ENCODE data around the gene FOXK2.
A peak's percentile ranks its signal among the peaks of the same experiment; 100 is the strongest.

Gene FOXK2

GRCh38 chr17:82518826-82519810 lies at the start of gene FOXK2:
TSS of gene FOXK2 (plus strand) at chr17:82519732. CDS start at chr17:82519889, 157 bp downstream.
- DNase-seq, result peak; percentile 93

- DNase-seq, result no peak
Observed at GRCh38 chr17:82470065-82470464, 49.5 kb upstream of the FOXK2 start.

- no peak for DNase-seq
Observed at GRCh38 chr17:82474223-82475010, 45.1 kb upstream of the FOXK2 start.

GRCh38 chr17:82475458-82475857 lies 44.1 kb upstream of the FOXK2 start:
- no peak for DNase-seq

- no peak for DNase-seq
Observed at GRCh38 chr17:82477934-82478333, 41.6 kb upstream of the FOXK2 start.

- DNase-seq, result no peak
Observed at GRCh38 chr17:82479602-82480001, 39.9 kb upstream of the FOXK2 start.

- no peak for DNase-seq
Observed at GRCh38 chr17:82480318-82480717, 39.2 kb upstream of the FOXK2 start.

GRCh38 chr17:82483204-82483660 lies 36.3 kb upstream of the FOXK2 start:
- DNase-seq, result no peak

- DNase-seq, result no peak
Observed at GRCh38 chr17:82483836-82484235, 35.7 kb upstream of the FOXK2 start.

GRCh38 chr17:82486231-82487094 lies 33.1 kb upstream of the FOXK2 start:
- no peak for DNase-seq

GRCh38 chr17:82487910-82488309 lies 31.6 kb upstream of the FOXK2 start:
- no peak for DNase-seq

GRCh38 chr17:82489117-82489516 lies 30.4 kb upstream of the FOXK2 start:
- no peak for DNase-seq

GRCh38 chr17:82489851-82490511 lies 29.6 kb upstream of the FOXK2 start:
- no peak for DNase-seq

- no peak for DNase-seq
Observed at GRCh38 chr17:82490512-82491195, 28.9 kb upstream of the FOXK2 start.

GRCh38 chr17:82491196-82491530 lies 28.4 kb upstream of the FOXK2 start:
- DNase-seq, result no peak

GRCh38 chr17:82491533-82491932 lies 28.0 kb upstream of the FOXK2 start:
- no peak for DNase-seq

GRCh38 chr17:82492643-82493225 lies 26.8 kb upstream of the FOXK2 start:
- no peak for DNase-seq

GRCh38 chr17:82493226-82493781 lies 26.2 kb upstream of the FOXK2 start:
- DNase-seq, result no peak

GRCh38 chr17:82494236-82495055 lies 25.1 kb upstream of the FOXK2 start:
- DNase-seq, result peak; percentile 89
